ENCODE data around the gene SF3B4. TPM values are rescaled to one million over a fixed set of nuclear protein-coding genes. Genes with fewer than 3 reads are reported as not detected.
"Not testable (repeated sequence)": the region's sequence is repeated elsewhere in the genome, so short reads cannot be mapped to it uniquely, and the experiment has no call there.

The SF3B4 gene
- total RNA-seq, 4 donors from 2014 or later: 4.4 to 17.4 (median 8.1) TPM

DNA sequence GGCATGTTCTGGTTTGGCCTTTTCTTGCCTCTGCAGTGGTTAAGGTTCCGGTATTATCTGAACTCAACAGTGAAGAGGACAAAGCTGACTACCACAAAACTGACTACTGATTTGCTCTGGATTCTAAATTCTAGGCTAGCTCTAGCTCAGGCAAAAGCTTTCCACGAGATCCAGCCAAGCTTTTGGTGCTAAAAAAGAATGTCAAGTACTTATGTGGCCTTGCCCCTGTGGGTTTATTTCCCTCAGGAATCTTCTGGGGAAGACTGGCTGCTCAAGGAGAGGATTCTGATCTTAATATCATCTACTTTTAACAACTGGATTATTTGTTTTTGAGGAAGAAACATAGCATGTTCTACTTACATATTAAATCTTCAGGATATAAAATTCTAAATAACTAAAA is 35.1 kb upstream of the SF3B4 start:
- Histone ChIP-seq H3K9me3 (no peaks in the 10 kb centered on the region), H3K27me3 (no peaks in the 10 kb centered on the region), H3K27ac (peak overlapping the region in 3 of 4 donors; percentile 26 to 30 (median 26)), H3K4me1 (peaks cover 0 to 5% of the 10 kb centered on the region in 2 donors), H3K4me3 (no peak overlapping the region), H3K36me3 (peaks cover 0 to 83% of the 10 kb centered on the region in 2 donors)
- DNase-seq: no peak
- intact Hi-C loops (cut with DNase I; ENCODE audit: low total_unique reads) (loop anchor here (1.0 to 5.0 kb wide), 3 partner anchors 45 to 206 kb away; no protein-coding TSS in a partner anchor), in situ Hi-C loops (cut with MboI; ENCODE audit: low sequenced_read_pairs in 4 of 4) (loop anchor here (5.0 to 25.0 kb wide), 6 partner anchors 85 to 225 kb away; no protein-coding TSS in a partner anchor)
- TF ChIP-seq, protein P1, sequence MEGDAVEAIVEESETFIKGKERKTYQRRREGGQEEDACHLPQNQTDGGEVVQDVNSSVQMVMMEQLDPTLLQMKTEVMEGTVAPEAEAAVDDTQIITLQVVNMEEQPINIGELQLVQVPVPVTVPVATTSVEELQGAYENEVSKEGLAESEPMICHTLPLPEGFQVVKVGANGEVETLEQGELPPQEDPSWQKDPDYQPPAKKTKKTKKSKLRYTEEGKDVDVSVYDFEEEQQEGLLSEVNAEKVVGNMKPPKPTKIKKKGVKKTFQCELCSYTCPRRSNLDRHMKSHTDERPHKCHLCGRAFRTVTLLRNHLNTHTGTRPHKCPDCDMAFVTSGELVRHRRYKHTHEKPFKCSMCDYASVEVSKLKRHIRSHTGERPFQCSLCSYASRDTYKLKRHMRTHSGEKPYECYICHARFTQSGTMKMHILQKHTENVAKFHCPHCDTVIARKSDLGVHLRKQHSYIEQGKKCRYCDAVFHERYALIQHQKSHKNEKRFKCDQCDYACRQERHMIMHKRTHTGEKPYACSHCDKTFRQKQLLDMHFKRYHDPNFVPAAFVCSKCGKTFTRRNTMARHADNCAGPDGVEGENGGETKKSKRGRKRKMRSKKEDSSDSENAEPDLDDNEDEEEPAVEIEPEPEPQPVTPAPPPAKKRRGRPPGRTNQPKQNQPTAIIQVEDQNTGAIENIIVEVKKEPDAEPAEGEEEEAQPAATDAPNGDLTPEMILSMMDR (IDR thresholded peaks at IDR 0.05 in 4 of 5, conservative IDR thresholded peaks at IDR 0.05 in 1 of 5): no peak
- TF ChIP-seq POLR2A (IDR thresholded peaks at IDR 0.05): no peak
- ATAC-seq: no peak

DNA sequence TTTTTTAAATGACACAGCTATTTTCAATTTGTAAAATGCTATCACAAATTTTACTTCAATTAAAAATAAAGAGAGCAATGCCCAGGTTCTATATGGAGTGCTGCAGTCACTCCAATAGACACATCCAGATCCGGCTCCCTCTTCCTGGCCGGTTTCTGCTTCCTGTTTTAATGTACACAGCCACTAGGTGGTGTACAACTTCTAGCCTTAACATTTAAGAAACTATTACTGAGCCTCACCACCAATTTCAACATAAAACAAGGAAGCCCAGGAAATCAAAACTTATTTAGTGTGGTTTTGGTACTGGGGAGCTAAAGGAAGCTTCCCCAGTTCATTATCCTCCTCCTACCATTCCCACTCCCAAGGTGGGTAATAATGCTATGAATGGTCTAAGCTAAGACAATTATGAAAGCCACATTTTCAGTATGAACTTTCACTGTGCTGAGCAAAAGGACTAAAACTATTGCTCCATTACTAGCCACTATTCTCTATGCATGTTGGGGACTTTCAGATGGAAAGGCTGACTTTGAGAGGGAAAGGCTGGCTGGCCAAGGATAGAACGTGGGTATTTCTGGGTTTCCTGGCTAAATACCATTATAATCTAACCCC is 34.5 kb upstream of the SF3B4 start:
- Histone ChIP-seq H3K27ac (peak overlapping the region; percentile 6 to 30 (median 26)), H3K4me3 (no peak overlapping the region), H3K4me1 (peaks cover 0 to 5% of the 10 kb centered on the region in 2 donors), H3K27me3 (no peaks in the 10 kb centered on the region), H3K36me3 (peaks cover 0 to 81% of the 10 kb centered on the region in 2 donors), H3K9me3 (no peaks in the 10 kb centered on the region)
- in situ Hi-C loops (cut with MboI; ENCODE audit: low sequenced_read_pairs in 4 of 4) (loop anchor here (5.0 to 25.0 kb wide), 6 partner anchors 85 to 225 kb away; no protein-coding TSS in a partner anchor), intact Hi-C loops (cut with DNase I; ENCODE audit: low total_unique reads) (loop anchor here (1.0 to 5.0 kb wide), 3 partner anchors 45 to 207 kb away; no protein-coding TSS in a partner anchor)
- DNase-seq (peak; percentile 16 to 56), ATAC-seq (peak; percentile 84 to 96)
- no peak for TF ChIP-seq POLR2A (IDR thresholded peaks at IDR 0.05)
- TF ChIP-seq, protein P1 (IDR thresholded peaks at IDR 0.05 in 4 of 5, conservative IDR thresholded peaks at IDR 0.05 in 1 of 5): peak; percentile 70 to 80 (median 74)

DNA sequence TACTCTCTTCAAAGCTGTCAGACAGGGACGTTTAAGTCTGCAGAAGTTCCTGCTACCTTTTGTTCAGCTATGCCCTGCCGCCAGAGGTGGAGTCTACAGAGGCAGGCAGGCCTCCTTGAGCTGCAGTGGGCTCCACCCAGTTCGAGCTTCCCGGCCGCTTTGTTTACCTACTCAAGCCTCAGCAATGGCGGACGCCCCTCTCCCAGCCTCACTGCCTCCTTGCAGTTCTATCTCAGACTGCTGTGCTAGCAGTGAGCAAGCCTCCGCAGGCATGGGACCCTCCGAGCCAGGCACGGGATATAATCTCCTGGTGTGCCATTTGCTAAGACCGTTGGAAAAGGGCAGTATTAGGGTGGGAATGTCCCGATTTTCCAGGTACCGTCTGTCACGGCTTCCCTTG is 29.9 kb upstream of the SF3B4 start:
- H3K4me1 ChIP-seq; ATAC-seq; intact Hi-C loops (cut with DNase I; ENCODE audit: low total_unique reads); DNase-seq; H3K27me3 ChIP-seq; H3K4me3 ChIP-seq; H3K27ac ChIP-seq; H3K9me3 ChIP-seq: not testable (repeated sequence)
- in situ Hi-C loops (cut with MboI; ENCODE audit: low sequenced_read_pairs in 4 of 4): loop anchor here in 1 of 4 donors (25.0 kb wide), 1 partner anchor 230 kb away; no protein-coding TSS in a partner anchor
- H3K36me3 ChIP-seq: peaks cover 0 to 44% of the 10 kb centered on the region in 2 donors

DNA sequence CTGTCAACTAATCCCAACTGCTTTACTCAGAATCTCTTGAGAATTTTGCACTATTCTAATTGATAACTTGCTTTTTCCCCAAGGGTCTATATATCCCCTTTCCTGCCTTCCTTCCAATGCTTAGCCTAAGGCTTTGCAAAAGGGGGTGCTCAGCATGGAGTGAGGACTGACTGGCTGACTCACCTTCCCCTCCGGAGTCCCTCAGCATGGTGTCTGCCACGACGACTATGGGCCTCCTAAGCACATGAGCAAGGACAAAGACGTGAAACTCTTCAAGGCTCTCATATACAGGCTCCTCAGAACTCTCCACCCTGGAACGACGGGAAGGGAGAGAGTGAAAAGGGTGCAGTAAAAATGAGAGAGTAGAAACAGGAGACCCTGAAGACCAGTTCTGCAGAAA is 22.3 kb upstream of the SF3B4 start:
- Histone ChIP-seq H3K27me3 (no peaks in the 10 kb centered on the region), H3K4me1 (no peaks in the 10 kb centered on the region), H3K36me3 (peaks cover 0 to 52% of the 10 kb centered on the region in 2 donors), H3K9me3 (no peaks in the 10 kb centered on the region), H3K4me3 (no peak overlapping the region), H3K27ac (no peak overlapping the region)
- in situ Hi-C loops (cut with MboI; ENCODE audit: low sequenced_read_pairs in 4 of 4) (loop anchor here in 1 of 4 donors (25.0 kb wide), 1 partner anchor 237 kb away; no protein-coding TSS in a partner anchor), intact Hi-C loops (cut with DNase I; ENCODE audit: low total_unique reads) (no loop called here)
- no peak for DNase-seq
- TF ChIP-seq POLR2A (IDR thresholded peaks at IDR 0.05): no peak
- TF ChIP-seq, protein P1 (IDR thresholded peaks at IDR 0.05 in 4 of 5, conservative IDR thresholded peaks at IDR 0.05 in 1 of 5): no peak
- no peak for ATAC-seq

DNA sequence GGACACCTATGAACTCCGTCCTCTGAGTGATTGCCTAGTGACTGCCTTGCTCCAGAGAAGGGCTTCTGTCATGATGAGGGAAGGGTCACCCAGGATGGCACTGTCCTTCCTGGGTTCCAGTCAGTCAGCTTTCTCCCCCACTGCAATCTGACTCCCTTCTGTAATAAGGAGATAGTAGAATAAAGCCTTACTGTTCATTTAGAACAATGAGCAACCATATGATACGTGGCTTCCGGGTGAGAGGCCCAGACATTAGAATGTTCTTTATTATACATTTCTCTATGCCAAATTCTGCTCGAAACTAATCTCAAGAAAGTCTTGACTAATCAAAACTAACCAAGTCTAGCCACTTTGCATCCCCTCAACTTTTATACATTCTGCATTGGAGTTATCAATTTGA is 17.6 kb upstream of the SF3B4 start:
- H3K27ac ChIP-seq: no peak overlapping the region
- ATAC-seq: no peak
- intact Hi-C loops (cut with DNase I; ENCODE audit: low total_unique reads): no loop called here
- H3K27me3 ChIP-seq: no peaks in the 10 kb centered on the region
- H3K4me3 ChIP-seq: no peak overlapping the region
- no peak for DNase-seq
- no peaks in the 10 kb centered on the region for H3K9me3 ChIP-seq
- in situ Hi-C loops (cut with MboI; ENCODE audit: low sequenced_read_pairs in 4 of 4): no loop called here
- peaks cover 0 to 60% of the 10 kb centered on the region in 2 donors for H3K36me3 ChIP-seq
- no peaks in the 10 kb centered on the region for H3K4me1 ChIP-seq
- TF ChIP-seq, protein P1 (IDR thresholded peaks at IDR 0.05 in 4 of 5, conservative IDR thresholded peaks at IDR 0.05 in 1 of 5): no peak
- TF ChIP-seq POLR2A (IDR thresholded peaks at IDR 0.05): no peak

Data from gastrocnemius medialis (tissue), 4 donors.